GM12878 (cell line): Measurements from ENCODE around the gene TACC2. TPM values are rescaled to one million over a fixed set of nuclear protein-coding genes. Genes with fewer than 3 reads are reported as not detected.

ENCODE experiments used
- ATAC-seq: fragments of 200-7000 bp; cut with Tn5 transposase; 3 replicates; pipeline ENCODE4 v1.9.1; 2020; ENCODE audit warnings: mild to moderate bottlenecking, moderate library complexity
- BruUV-seq: library from RNA; stranded (reverse); fragments of 400-500 nt; replicated peaks from 2 replicates; lab custom pipeline; 2021; lab: Mats Ljungman, UMichigan
- CTCF ChIA-PET: fragments of 300-600 bp; sonication (Branson Sonifier 250); formaldehyde crosslinking; extraction: SDS; loops from one replicate; lab custom pipeline; 2021; ENCODE audit warnings: inconsistent platforms; lab: Yijun Ruan, JAX
- POLR2A ChIA-PET: fragments of 350-600 bp; formaldehyde crosslinking; extraction: SDS; loops from one replicate; lab custom pipeline; 2021; ENCODE audit warnings: inconsistent platforms; lab: Charles Lee
- RAD21 ChIA-PET: fragments of 300-600 bp; sonication (Branson Sonifier 250); formaldehyde crosslinking; loops from one replicate; lab custom pipeline; 2023; ENCODE audit warnings: antibody characterized with exemption; ENCODE audit not compliant: unreplicated experiment; lab: Charles Lee
- SMC1A ChIA-PET: fragments of 300-600 bp; sonication (Branson Sonifier 250); formaldehyde crosslinking; loops from one replicate; lab custom pipeline; 2023; ENCODE audit not compliant: unreplicated experiment, uncharacterized antibody; lab: Charles Lee
- DNase-seq: peaks from one replicate; pipeline ENCODE4 v3.0.0-alpha.2; 2011; ENCODE audit warnings: low read depth, low spot score
- FAIRE-seq: peaks from 3 replicates; lab custom pipeline; 2011; peaks lifted over from hg19 to GRCh38; lab: Jason Lieb, UNC
- H2AFZ ChIP-seq: 2 replicates; pipeline ENCODE4 v1.6.0; 2011; ENCODE audit warnings: low read depth, low read length, control low read depth; ENCODE audit not compliant: control insufficient read depth
- H3K27ac ChIP-seq: 2 replicates; pipeline ENCODE4 v1.5.1; 2011; ENCODE audit warnings: control low read depth; ENCODE audit not compliant: control insufficient read depth, insufficient read depth
- H3K27me3 ChIP-seq, 2 experiments: replicated peaks in 1 of 2; 2 replicates each; pipeline versions ENCODE4 v1.6.0 to v1.6.1; 2011; ENCODE audit warnings: low read length in 1 of 2; ENCODE audit not compliant: control insufficient read depth in 2 of 2, insufficient read depth in 2 of 2
- H3K36me3 ChIP-seq, 2 experiments: 2 replicates each; pipeline ENCODE4 v1.5.1; 2011; ENCODE audit warnings: low read length in 1 of 2; ENCODE audit not compliant: control insufficient read depth in 2 of 2, insufficient read depth in 2 of 2
- H3K4me1 ChIP-seq: 2 replicates; pipeline ENCODE4 v1.6.1; 2011; ENCODE audit warnings: mild to moderate bottlenecking, low read length, moderate library complexity, mixed read lengths; ENCODE audit not compliant: control insufficient read depth, insufficient read depth
- H3K4me2 ChIP-seq: 2 replicates; pipeline ENCODE4 v1.6.0; 2011; ENCODE audit warnings: control low read depth; ENCODE audit not compliant: control insufficient read depth, insufficient read depth
- H3K4me3 ChIP-seq: fragments of 200-600 bp; sonication (generic); 2 replicates; pipeline ENCODE4 v1.5.1; 2016
- H3K79me2 ChIP-seq: 2 replicates; pipeline ENCODE4 v1.6.0; 2011; ENCODE audit warnings: low read length; ENCODE audit not compliant: control insufficient read depth, insufficient read depth
- H3K9ac ChIP-seq: 2 replicates; pipeline ENCODE4 v1.8.0; 2011; ENCODE audit warnings: low read length, control low read depth, mixed read lengths; ENCODE audit not compliant: control insufficient read depth, insufficient read depth
- H3K9me3 ChIP-seq: replicated peaks from 3 replicates; pipeline ENCODE4 v1.5.1; 2011; ENCODE audit warnings: mild to moderate bottlenecking, low read length; ENCODE audit not compliant: control insufficient read depth, insufficient read depth
- H4K20me1 ChIP-seq: 2 replicates; pipeline ENCODE4 v1.6.0; 2011; ENCODE audit not compliant: control insufficient read depth, insufficient read depth
- ATF7 ChIP-seq: fragments of 450-650 bp; IDR thresholded peaks from 2 replicates; pipeline ENCODE4 v1.6.1; 2016; ENCODE audit warnings: low read depth, mild to moderate bottlenecking
- CBX5 ChIP-seq: sonication (generic); IDR thresholded peaks from 2 replicates; pipeline ENCODE4 v1.6.1; 2016; ENCODE audit warnings: low read depth, moderate library complexity, mild to moderate bottlenecking, inconsistent platforms
- CREB1 ChIP-seq: IDR thresholded peaks from 2 replicates; pipeline ENCODE4 v1.6.1; 2012; ENCODE audit warnings: low read depth, mild to moderate bottlenecking, inconsistent platforms
- CREM ChIP-seq: IDR thresholded peaks from 2 replicates; pipeline ENCODE4 v1.6.1; 2014; ENCODE audit warnings: antibody characterized with exemption, low read depth
- E2F8 ChIP-seq: fragments of 450-650 bp; IDR thresholded peaks from 2 replicates; pipeline ENCODE4 v1.6.1; 2018; ENCODE audit warnings: mild to moderate bottlenecking, low read depth, moderate library complexity; ENCODE audit not compliant: partially characterized antibody
- EGR1 ChIP-seq, 2 experiments: IDR thresholded peaks; 1 replicate in 1 of 2; 2 replicates in 1 of 2; pipeline ENCODE4 v1.6.1; 2011 to 2012; ENCODE audit warnings: low read depth in 2 of 2, low read length in 2 of 2, borderline replicate concordance in 1 of 2, mild to moderate bottlenecking in 1 of 2, moderate library complexity in 1 of 2
- GATAD2B ChIP-seq: fragments of 450-650 bp; conservative IDR thresholded peaks from 2 replicates; pipeline ENCODE4 v1.6.1; 2017; ENCODE audit warnings: low read depth, mild to moderate bottlenecking, moderate library complexity
- IRF3 ChIP-seq: fragments of 450-650 bp; IDR thresholded peaks from 2 replicates; pipeline ENCODE4 v1.6.1; 2014; ENCODE audit warnings: mild to moderate bottlenecking
- NR2C1 ChIP-seq: fragments of 450-650 bp; IDR thresholded peaks from 2 replicates; pipeline ENCODE4 v1.6.1; 2017; ENCODE audit warnings: antibody characterized with exemption, mild to moderate bottlenecking, moderate library complexity
- SMAD1 ChIP-seq: fragments of 450-650 bp; IDR thresholded peaks from 2 replicates; pipeline ENCODE4 v1.6.1; 2018; ENCODE audit warnings: mild to moderate bottlenecking, low read depth; ENCODE audit not compliant: partially characterized antibody
- SP1 ChIP-seq: IDR thresholded peaks from one replicate; pipeline ENCODE4 v1.6.1; 2011; ENCODE audit warnings: low read depth, low read length
- SPI1 ChIP-seq: IDR thresholded peaks from 2 replicates; pipeline ENCODE4 v1.6.1; 2011; ENCODE audit warnings: low read depth, mild to moderate bottlenecking, low read length, moderate library complexity, borderline replicate concordance; ENCODE audit not compliant: insufficient read depth
- TBL1XR1 ChIP-seq: IDR thresholded peaks from 2 replicates; pipeline ENCODE4 v1.6.1; 2012; ENCODE audit warnings: low read depth, low read length, improper control_type of control experiment
- ZNF274 ChIP-seq: IDR thresholded peaks from one replicate; pipeline ENCODE4 v1.8.0; 2011; ENCODE audit not compliant: insufficient read length, insufficient read depth
- ZSCAN29 ChIP-seq: fragments of 450-650 bp; IDR thresholded peaks from 2 replicates; pipeline ENCODE4 v1.6.1; 2017; ENCODE audit warnings: mild to moderate bottlenecking, moderate library complexity
- WGBS: methylation state at CpG from one replicate; pipeline ENCODE4 v1.1.6; 2016; ENCODE audit warnings: low lambda C conversion rate; ENCODE audit not compliant: insufficient replicate concordance, insufficient coverage; ENCODE audit errors: missing lambda C conversion rate; 5-methylcytosine and 5-hydroxymethylcytosine counted together
- in situ Hi-C: fragments of 300-500 bp; cut with MboI; formaldehyde crosslinking; loops from 9 replicates; pipeline ENCODE4 v1.14.3; 2018; ENCODE audit warnings: mixed read lengths
- intact Hi-C: fragments of 100-400 bp; cut with micrococcal nuclease; formaldehyde crosslinking; loops from one replicate; pipeline ENCODE4 v1.14.2; 2022; ENCODE audit not compliant: unreplicated experiment
- polyA plus RNA-seq, 11 experiments: library from polyadenylated mRNA; depleted of rRNA in 4 of 11; unstranded in 6 of 11; stranded (reverse) in 5 of 11; fragments of >200 nt; fragmentation: Nextera tagmentation in 4 of 11; fragmentation: Illumina TruSeq in 1 of 11; extraction: Ambion mirVana in 4 of 11; extraction: Trizol in 1 of 11; gene quantifications; 1 replicate in 1 of 11; 2 replicates in 10 of 11; pipeline versions ENCODE4 v1.2.1 to v1.2.3, GENCODE V29; 2011 to 2016; ENCODE audit warnings: inconsistent platforms in 2 of 11, missing spikeins in 2 of 11, low read depth in 1 of 11
- total RNA-seq, 4 experiments: library from RNA; depleted of rRNA in 3 of 4; stranded (reverse); fragments of >200 nt in 3 of 4; fragmentation: Illumina TruSeq in 1 of 4; extraction: Trizol in 1 of 4; gene quantifications; 2 replicates each; pipeline versions ENCODE4 v1.2.1 to v1.2.3, GENCODE V29; 2013 to 2021

TACC2 gene
- total and polyA plus RNA-seq, 10 of the 15 experiments (the other 5 are each of a cell fraction or from before 2014, with no cell fraction given): 0.07 to 0.64 (median 0.13) TPM; not detected in 5

- no peak overlapping the region for H3K9ac ChIP-seq
These were observed 97.7 kb downstream of the TACC2 start for GRCh38 chr10:122086416-122087240.

GRCh38 chr10:122087436-122087835, 98.5 kb downstream of the TACC2 start:
- TF ChIP-seq ZSCAN29 (no peak), E2F8 (no peak), SMAD1 (no peak), GATAD2B (no peak), IRF3 (no peak), NR2C1 (no peak), SP1 (no peak), CREB1 (no peak), EGR1 (IDR thresholded peaks at IDR 0.05; ENCODE audit: borderline replicate concordance in 1 of 2, low read depth in 2 of 2, low read length in 2 of 2) (no peak), CBX5 (no peak), TBL1XR1 (no peak), ATF7 (no peak)
- Histone ChIP-seq H3K9ac (no peak overlapping the region), H3K4me2 (no peak overlapping the region), H3K9me3 (no peaks in the 10 kb centered on the region), H3K4me1 (no peaks in the 10 kb centered on the region), H3K4me3 (no peak overlapping the region), H3K36me3 (no peaks in the 10 kb centered on the region), H3K27me3 (no peaks in the 10 kb centered on the region; a peak in 1 of 4 replicates), H2AFZ (no peak overlapping the region), H3K79me2 (no peaks in the 10 kb centered on the region), H4K20me1 (no peaks in the 10 kb centered on the region), H3K27ac (no peak overlapping the region)
- intact Hi-C loops: no loop called here
- ChIA-PET RAD21 (no interaction called here), CTCF (no interaction called here), POLR2A (no interaction called here), SMC1A (no interaction called here)
- no TSS peak for BruUV-seq
- ATAC-seq (no peak), FAIRE-seq (no peak), DNase-seq (no peak)
- 11% methylated on average over 9 of the region's 9 CpGs for WGBS
- in situ Hi-C loops: no loop called here

More at GRCh38 chr10:122086416-122087240, 97.7 kb downstream of the TACC2 start:
- H3K27me3 ChIP-seq: no peaks in the 10 kb centered on the region; a peak in 1 of 4 replicates
- H4K20me1 ChIP-seq: no peaks in the 10 kb centered on the region
- in situ Hi-C loops: no loop called here
- POLR2A ChIA-PET: no interaction called here
- RAD21 ChIA-PET: no interaction called here
- no peak for FAIRE-seq
- no peaks in the 10 kb centered on the region for H3K36me3 ChIP-seq
- H3K27ac ChIP-seq: no peak overlapping the region
- ATAC-seq: no peak
- CTCF ChIA-PET: no interaction called here
- no peak for DNase-seq
- TF ChIP-seq ZSCAN29: no peak
- no peak for TF ChIP-seq CBX5
- no peak for TF ChIP-seq ZNF274
- TF ChIP-seq CREM: no peak
- TF ChIP-seq SPI1: no peak
- no peak overlapping the region for H3K4me2 ChIP-seq
- H3K9me3 ChIP-seq: no peaks in the 10 kb centered on the region
- no peak overlapping the region for H3K4me3 ChIP-seq
- no peak overlapping the region for H2AFZ ChIP-seq
- H3K4me1 ChIP-seq: no peaks in the 10 kb centered on the region
- WGBS: 27% methylated on average over 9 of the region's 9 CpGs
- BruUV-seq: no TSS peak
- H3K79me2 ChIP-seq: no peaks in the 10 kb centered on the region
- intact Hi-C loops: no loop called here
- SMC1A ChIA-PET: no interaction called here
